Endometrial microvascular endothelial cells (primary cell): Measurements from ENCODE around the gene CDH9. TPM values are rescaled to one million over a fixed set of nuclear protein-coding genes. Genes with fewer than 3 reads are reported as not detected.

Experiments
- in situ Hi-C: cut with HindIII; loops from 2 replicates; pipeline ENCODE4 v1.10.0; 2017; ENCODE audit warnings: low sequenced_read_pairs, low pct_unique_long_range_greater_than_20kb; ENCODE audit errors: inconsistent ontology term
- total RNA-seq: library from RNA; depleted of rRNA; stranded (reverse); fragments of >200 nt; gene quantifications from one replicate; pipeline ENCODE4 v1.2.3, GENCODE V29; 2015; ENCODE audit errors: inconsistent ontology term

Gene CDH9
- total RNA-seq, 1 donor from 2014 or later: not detected

- in situ Hi-C loops: no loop called here
These were observed 79.1 kb downstream of the CDH9 start for GRCh38 chr5:26959290-26959689.

- in situ Hi-C loops: no loop called here
These were observed 83.2 kb downstream of the CDH9 start for GRCh38 chr5:26955161-26955560.

- in situ Hi-C loops: no loop called here
These were observed 89.5 kb downstream of the CDH9 start for GRCh38 chr5:26948921-26949320.

GRCh38 chr5:26945901-26946300 lies 92.5 kb downstream of the CDH9 start:
- in situ Hi-C loops: no loop called here

GRCh38 chr5:26942481-26942880 lies 95.9 kb downstream of the CDH9 start:
- in situ Hi-C loops: no loop called here

- in situ Hi-C loops: no loop called here
These were observed 97.4 kb downstream of the CDH9 start for GRCh38 chr5:26940994-26941393.

GRCh38 chr5:26932238-26932637 lies 106.1 kb downstream of the CDH9 start:
- in situ Hi-C loops: no loop called here

GRCh38 chr5:26921439-26921838 lies 116.9 kb downstream of the CDH9 start:
- in situ Hi-C loops: no loop called here

GRCh38 chr5:26903469-26903868 lies 134.9 kb downstream of the CDH9 start:
- in situ Hi-C loops: no loop called here

- in situ Hi-C loops: no loop called here
These were observed 143.6 kb downstream of the CDH9 start for GRCh38 chr5:26894719-26895263.

GRCh38 chr5:26893078-26893477 lies 145.3 kb downstream of the CDH9 start:
- in situ Hi-C loops: no loop called here

GRCh38 chr5:26889815-26890214 lies 148.6 kb downstream of the CDH9 start:
- in situ Hi-C loops: no loop called here

- in situ Hi-C loops: no loop called here
These were observed 153.9 kb downstream of the CDH9 start for GRCh38 chr5:26884481-26884880.

- in situ Hi-C loops: no loop called here
These were observed 155.0 kb downstream of the CDH9 start for GRCh38 chr5:26883375-26883774.

GRCh38 chr5:26881901-26882300 lies 156.5 kb downstream of the CDH9 start:
- in situ Hi-C loops: no loop called here

GRCh38 chr5:26877154-26877553 lies 161.2 kb downstream of the CDH9 start:
- in situ Hi-C loops: no loop called here

- in situ Hi-C loops: no loop called here
These were observed 166.0 kb downstream of the CDH9 start for GRCh38 chr5:26872337-26872736.

- in situ Hi-C loops: no loop called here
These were observed 168.6 kb downstream of the CDH9 start for GRCh38 chr5:26869781-26870180.

- in situ Hi-C loops: no loop called here
These were observed 169.9 kb downstream of the CDH9 start for GRCh38 chr5:26868504-26868903.

GRCh38 chr5:26864061-26864460 lies 174.3 kb downstream of the CDH9 start:
- in situ Hi-C loops: no loop called here

- in situ Hi-C loops: no loop called here
These were observed 182.1 kb downstream of the CDH9 start for GRCh38 chr5:26856238-26856637.
